ENCODE results near the gene GPR55.

DNA sequence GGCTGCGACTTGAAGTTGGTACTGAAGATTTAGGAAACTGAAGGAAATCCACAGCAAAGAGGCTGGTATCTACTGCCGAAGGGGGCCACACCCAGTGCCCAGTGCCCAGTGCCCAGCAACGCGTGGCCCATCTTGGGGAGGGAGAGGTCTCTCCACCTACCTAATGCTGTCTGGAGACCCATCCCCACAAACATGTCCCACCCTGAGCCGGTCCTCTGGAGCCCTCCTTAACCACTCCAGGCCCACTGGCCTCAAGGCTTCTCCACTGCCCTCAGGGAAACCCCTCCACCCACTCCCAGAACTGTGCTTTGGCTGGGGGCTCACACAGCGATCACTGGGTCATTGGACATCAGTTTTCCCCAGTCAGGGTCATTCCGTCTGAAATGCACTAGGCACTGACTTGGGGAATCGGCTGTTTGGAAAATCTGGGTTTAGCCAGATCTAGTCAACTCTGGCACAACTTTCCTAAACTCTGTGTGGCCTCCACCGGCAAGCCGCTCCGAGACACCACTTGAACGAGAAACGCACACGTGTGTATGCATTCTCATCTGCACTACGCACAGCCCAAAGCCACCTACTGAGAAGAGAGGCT is 20.1 kb downstream of the GPR55 start:
- no peak for TF ChIP-seq POLR2A (IDR thresholded peaks at IDR 0.05)
- TF ChIP-seq, protein P1, sequence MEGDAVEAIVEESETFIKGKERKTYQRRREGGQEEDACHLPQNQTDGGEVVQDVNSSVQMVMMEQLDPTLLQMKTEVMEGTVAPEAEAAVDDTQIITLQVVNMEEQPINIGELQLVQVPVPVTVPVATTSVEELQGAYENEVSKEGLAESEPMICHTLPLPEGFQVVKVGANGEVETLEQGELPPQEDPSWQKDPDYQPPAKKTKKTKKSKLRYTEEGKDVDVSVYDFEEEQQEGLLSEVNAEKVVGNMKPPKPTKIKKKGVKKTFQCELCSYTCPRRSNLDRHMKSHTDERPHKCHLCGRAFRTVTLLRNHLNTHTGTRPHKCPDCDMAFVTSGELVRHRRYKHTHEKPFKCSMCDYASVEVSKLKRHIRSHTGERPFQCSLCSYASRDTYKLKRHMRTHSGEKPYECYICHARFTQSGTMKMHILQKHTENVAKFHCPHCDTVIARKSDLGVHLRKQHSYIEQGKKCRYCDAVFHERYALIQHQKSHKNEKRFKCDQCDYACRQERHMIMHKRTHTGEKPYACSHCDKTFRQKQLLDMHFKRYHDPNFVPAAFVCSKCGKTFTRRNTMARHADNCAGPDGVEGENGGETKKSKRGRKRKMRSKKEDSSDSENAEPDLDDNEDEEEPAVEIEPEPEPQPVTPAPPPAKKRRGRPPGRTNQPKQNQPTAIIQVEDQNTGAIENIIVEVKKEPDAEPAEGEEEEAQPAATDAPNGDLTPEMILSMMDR (IDR thresholded peaks at IDR 0.05 in 8 of 11, conservative IDR thresholded peaks at IDR 0.05 in 3 of 11), result no peak
- TF ChIP-seq POLR2AphosphoS5 (IDR thresholded peaks at IDR 0.05), result no peak
